Panc1 (cell line): ENCODE measurements around the gene SLC25A10.

Source experiments
- CTCF ChIP-seq: fragments of 450-650 bp; IDR thresholded peaks from 2 replicates; pipeline ENCODE4 v1.5.1; 2017; ENCODE audit warnings: mild to moderate bottlenecking
- POLR2AphosphoS5 ChIP-seq: IDR thresholded peaks from 2 replicates; pipeline ENCODE4 v1.6.1; 2012; ENCODE audit warnings: mild to moderate bottlenecking, low read depth, low read length, moderate library complexity
- REST ChIP-seq, 2 experiments: IDR thresholded peaks; 2 replicates each; pipeline ENCODE4 v1.6.1; 2011 to 2012; ENCODE audit warnings: low read depth in 2 of 2, control low read depth in 1 of 2, low read length in 1 of 2, mild to moderate bottlenecking in 1 of 2, moderate library complexity in 1 of 2; ENCODE audit not compliant: insufficient read depth in 1 of 2
- TCF7L2 ChIP-seq: IDR thresholded peaks from 2 replicates; pipeline ENCODE4 v1.6.1; 2011; ENCODE audit warnings: mild to moderate bottlenecking, low read depth, low read length, inconsistent platforms

- TF ChIP-seq CTCF: no peak
- no peak for TF ChIP-seq TCF7L2
- no peak for TF ChIP-seq POLR2AphosphoS5
- TF ChIP-seq REST (IDR thresholded peaks at IDR 0.05; ENCODE audit: insufficient read depth in 1 of 2, low read depth in 2 of 2, low read length in 1 of 2): no peak
Measured at GRCh38 chr17:81717049-81717765, 5.1 kb downstream of the SLC25A10 start.
